GM18907 (cell line): ENCODE measurements around the gene MYH9.
"Not testable (repeated sequence)": the region's sequence is repeated elsewhere in the genome, so short reads cannot be mapped to it uniquely, and the experiment has no call there.

Source experiments
- ATAC-seq: cut with Tn5 transposase; IDR thresholded peaks from one replicate; pipeline ENCODE4 v1.9.1; 2021; ENCODE audit warnings: mild to moderate bottlenecking, moderate library complexity; ENCODE audit not compliant: unreplicated experiment

Gene MYH9

GRCh38 chr22:36387959-36388726 lies at the start of gene MYH9:
TSS of gene MYH9 (minus strand) at chr22:36387967. CDS start at chr22:36349236, 38,731 bp downstream.
- ATAC-seq = peak; percentile 78

GRCh38 chr22:36435516-36436415 lies 48.0 kb upstream of the MYH9 start:
- peak; percentile 65 for ATAC-seq

- no peak for ATAC-seq
Observed at GRCh38 chr22:36433318-36434231, 45.8 kb upstream of the MYH9 start.

DNA sequence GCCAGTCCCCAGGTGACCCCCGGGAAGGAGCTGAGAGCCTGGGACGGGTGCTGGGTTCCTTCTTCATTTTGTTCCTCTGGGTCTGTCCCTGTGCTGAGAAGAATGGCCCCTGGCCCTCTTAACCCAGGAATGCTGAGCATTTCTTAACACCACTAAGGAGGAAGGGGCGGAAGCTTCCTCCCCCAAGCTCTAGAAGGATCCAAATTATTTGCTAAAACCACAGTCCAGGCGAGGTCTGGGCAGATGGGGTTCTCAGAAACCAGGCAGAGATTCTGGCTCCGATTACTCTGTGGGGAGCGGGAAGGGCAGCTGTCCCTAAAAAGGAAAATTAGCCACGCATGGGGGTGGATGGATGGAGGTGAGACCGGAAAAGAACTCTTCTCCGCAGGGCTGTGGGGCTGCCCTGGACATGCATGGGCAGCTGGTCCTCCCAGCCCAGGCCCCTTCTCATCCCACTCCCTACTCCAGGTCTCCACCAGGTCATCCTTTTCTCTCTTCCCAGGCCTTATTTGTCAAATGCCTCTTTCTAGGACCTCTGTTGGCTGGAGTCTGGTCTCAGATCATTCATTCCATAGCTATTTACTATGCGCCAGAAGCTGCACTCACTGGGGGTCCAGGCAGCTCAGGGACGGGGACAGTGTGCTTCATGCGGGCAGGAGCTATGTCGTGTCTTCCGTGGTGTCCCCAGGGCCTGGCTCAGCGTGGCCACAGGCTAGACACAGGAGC lies 45.0 kb upstream of the MYH9 start:
- no peak for ATAC-seq

GRCh38 chr22:36431977-36432376 lies 44.2 kb upstream of the MYH9 start:
- ATAC-seq = no peak

DNA sequence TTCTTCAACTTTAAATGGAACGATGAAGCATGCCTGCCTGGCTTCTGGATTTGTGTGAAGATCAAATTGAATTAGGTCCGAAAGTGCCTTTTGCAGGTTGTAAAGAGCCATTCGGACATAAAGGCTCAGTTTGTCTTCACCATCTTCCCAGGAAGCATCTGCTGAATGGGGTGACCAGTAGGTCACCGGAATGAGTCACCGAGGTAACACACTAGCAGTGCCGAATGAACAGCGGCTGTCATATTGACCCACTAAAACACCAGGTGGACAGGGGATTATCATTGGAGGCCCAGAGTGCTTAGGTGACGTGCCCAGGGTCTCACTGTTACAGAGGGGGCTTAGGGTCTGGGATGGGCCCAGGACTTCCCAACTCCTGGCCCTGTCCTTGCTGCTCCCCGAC lies 43.1 kb upstream of the MYH9 start:
- ATAC-seq = no peak

GRCh38 chr22:36427952-36428351 lies 40.2 kb upstream of the MYH9 start:
- ATAC-seq = not testable (repeated sequence)

DNA sequence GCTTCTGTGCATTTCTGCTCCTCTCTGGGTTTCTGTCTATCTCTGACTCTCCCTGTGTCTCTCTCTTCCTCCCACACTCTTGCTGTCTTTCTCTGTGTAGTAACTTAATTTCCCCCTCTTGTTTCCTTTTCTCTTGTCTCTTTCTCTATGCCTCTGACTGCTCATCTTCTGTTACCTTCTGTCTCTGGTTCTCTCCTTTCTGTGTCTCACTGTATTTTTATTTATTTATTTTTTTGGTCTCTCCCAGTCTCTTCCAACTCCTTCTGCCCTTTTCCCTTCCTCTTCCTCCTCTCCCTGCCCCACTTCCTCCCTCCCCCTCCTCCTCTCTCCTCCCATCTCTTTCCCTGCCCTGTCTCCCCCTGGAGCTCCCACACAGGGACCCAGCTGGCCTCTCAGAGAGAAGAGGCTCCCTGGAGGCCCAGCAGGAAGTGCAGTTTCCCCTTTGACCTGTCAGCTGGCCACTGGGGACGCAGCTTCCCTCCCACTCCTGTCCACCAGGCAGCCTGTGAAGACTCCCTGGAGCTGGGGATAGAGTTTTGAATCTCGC lies 38.3 kb upstream of the MYH9 start:
- no peak for ATAC-seq

GRCh38 chr22:36424901-36425579 lies 37.3 kb upstream of the MYH9 start:
- no peak for ATAC-seq

GRCh38 chr22:36424466-36424865 lies 36.7 kb upstream of the MYH9 start:
- not testable (repeated sequence) for ATAC-seq

DNA sequence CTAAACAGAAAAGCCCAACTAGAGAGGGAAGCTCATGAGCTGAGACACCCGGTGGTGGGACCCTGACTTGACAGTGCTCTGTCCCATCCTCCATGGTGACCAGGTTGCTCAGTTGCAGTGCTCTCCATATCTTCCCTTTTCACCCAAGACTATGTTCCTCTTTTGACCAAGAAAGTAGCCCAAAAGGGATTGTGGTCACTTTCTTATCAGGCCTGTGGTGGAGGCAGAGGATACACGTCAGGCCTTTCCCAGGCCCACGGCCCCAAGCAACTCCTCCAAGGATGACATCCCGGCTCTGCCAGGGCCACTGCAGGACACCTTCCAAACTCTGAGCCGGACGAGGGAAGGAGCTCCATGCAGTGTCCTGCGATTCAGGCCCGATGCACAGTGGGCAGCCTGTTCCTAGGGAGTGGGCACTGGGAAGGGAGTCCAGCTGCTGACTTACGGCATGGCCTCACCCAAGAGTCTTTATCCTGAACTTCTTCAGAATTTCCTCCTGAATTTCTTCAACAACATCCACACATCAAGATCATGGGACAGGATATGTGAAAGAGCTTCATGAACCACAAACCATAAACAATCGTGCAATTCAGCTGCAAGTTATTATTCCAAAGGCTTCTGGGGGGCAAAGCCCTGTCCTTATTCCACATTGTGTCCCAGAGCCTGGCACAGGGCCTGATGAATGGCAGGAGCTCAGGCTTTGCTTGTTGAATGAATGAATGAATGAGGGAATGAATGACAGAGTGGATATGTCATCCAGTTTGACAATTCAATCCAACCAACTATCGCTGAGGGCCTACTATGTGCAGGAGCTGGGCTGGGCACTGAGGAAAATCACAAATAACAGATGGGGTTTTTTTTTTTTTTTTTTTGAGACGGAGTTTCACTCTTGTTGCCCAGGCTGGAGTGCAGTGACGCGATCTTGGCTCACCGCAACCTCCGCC lies 36.0 kb upstream of the MYH9 start:
- no peak for ATAC-seq

- ATAC-seq = no peak
Observed at GRCh38 chr22:36422287-36423014, 34.7 kb upstream of the MYH9 start.

GRCh38 chr22:36419912-36420882 lies 32.4 kb upstream of the MYH9 start:
- ATAC-seq = no peak

- no peak for ATAC-seq
Observed at GRCh38 chr22:36419177-36419911, 31.6 kb upstream of the MYH9 start.

DNA sequence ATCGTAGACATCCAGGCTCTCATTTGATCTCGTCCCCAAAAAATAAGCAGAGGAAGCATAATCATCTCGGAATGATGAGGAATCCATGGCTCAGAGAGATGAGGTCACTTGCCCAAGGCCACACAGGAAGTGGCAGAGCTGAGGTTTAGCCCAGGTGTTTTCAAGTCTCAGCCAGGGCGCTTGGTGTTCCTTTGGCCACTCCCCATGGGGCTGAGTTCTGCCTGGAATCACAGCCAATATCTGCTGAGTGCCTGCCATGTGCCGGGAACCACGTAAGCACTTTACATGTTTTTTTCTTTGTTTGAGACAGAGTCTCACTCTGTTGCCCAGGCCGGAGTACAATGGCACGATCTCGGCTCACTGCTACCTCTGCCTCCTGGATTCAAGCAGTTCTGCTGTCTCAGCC lies 29.5 kb upstream of the MYH9 start:
- no peak for ATAC-seq
